H9 (cell line): ENCODE data around the gene TMEM253. TPM values are rescaled to one million over a fixed set of nuclear protein-coding genes. Genes with fewer than 3 reads are reported as not detected.
A peak's percentile ranks its signal among the peaks of the same experiment; 100 is the strongest.

Experiments
- DNase-seq: peaks from one replicate; pipeline ENCODE4 v3.0.0-alpha.2; 2017
- H2AFZ ChIP-seq: one replicate; pipeline ENCODE4 v1.6.1; 2013; ENCODE audit warnings: mild to moderate bottlenecking, low read length, control low read depth, moderate library complexity
- H2AK5ac ChIP-seq: 2 replicates; pipeline ENCODE4 v1.6.1; 2013; ENCODE audit warnings: low read length, control low read depth, mixed read lengths; ENCODE audit not compliant: insufficient read length
- H2BK120ac ChIP-seq: one replicate; pipeline ENCODE4 v1.6.1; 2013; ENCODE audit warnings: low read depth, mild to moderate bottlenecking, low read length, control low read depth, inconsistent platforms; ENCODE audit not compliant: poor library complexity, severe bottlenecking
- H2BK12ac ChIP-seq: 2 replicates; pipeline ENCODE4 v1.6.1; 2013; ENCODE audit warnings: low read length, control low read depth, mixed read lengths, low read depth; ENCODE audit not compliant: insufficient read length
- H2BK15ac ChIP-seq: 2 replicates; pipeline ENCODE4 v1.6.1; 2013; ENCODE audit warnings: low read depth, low read length, control low read depth
- H2BK20ac ChIP-seq: one replicate; pipeline ENCODE4 v1.6.1; 2013; ENCODE audit warnings: low read depth, mild to moderate bottlenecking, low read length, control low read depth, inconsistent platforms; ENCODE audit not compliant: poor library complexity, severe bottlenecking
- H2BK5ac ChIP-seq: 2 replicates; pipeline ENCODE4 v1.6.1; 2013; ENCODE audit warnings: low read length, control low read depth, mixed read lengths; ENCODE audit not compliant: insufficient read length
- H3K14ac ChIP-seq: 2 replicates; pipeline ENCODE4 v1.6.1; 2013; ENCODE audit warnings: low read length, control low read depth; ENCODE audit not compliant: insufficient read depth
- H3K18ac ChIP-seq: 2 replicates; pipeline ENCODE4 v1.6.1; 2013; ENCODE audit warnings: low read depth, mild to moderate bottlenecking, mixed read lengths, low read length, control low read depth; ENCODE audit not compliant: insufficient read length
- H3K23ac ChIP-seq: 2 replicates; pipeline ENCODE4 v1.6.1; 2013; ENCODE audit warnings: low read length, control low read depth, mixed read lengths, low read depth; ENCODE audit not compliant: insufficient read length
- H3K23me2 ChIP-seq: 2 replicates; pipeline ENCODE4 v1.6.1; 2013; ENCODE audit warnings: low read depth, mild to moderate bottlenecking, mixed read lengths, low read length, control low read depth; ENCODE audit not compliant: insufficient read length, poor library complexity, severe bottlenecking
- H3K27ac ChIP-seq: 2 replicates; pipeline ENCODE4 v1.5.1; 2013; ENCODE audit warnings: low read length, control low read depth, mixed read lengths, low read depth; ENCODE audit not compliant: insufficient read length
- H3K27me3 ChIP-seq: 2 replicates; pipeline ENCODE4 v1.6.1; 2013; ENCODE audit warnings: low read length, control low read depth, inconsistent platforms; ENCODE audit not compliant: insufficient read depth
- H3K4ac ChIP-seq: 2 replicates; pipeline ENCODE4 v1.6.1; 2013; ENCODE audit warnings: low read depth, mild to moderate bottlenecking, control low read depth, inconsistent platforms, low read length, moderate library complexity
- H3K4me1 ChIP-seq: 2 replicates; pipeline ENCODE4 v1.6.1; 2013; ENCODE audit warnings: low read length, control low read depth, inconsistent platforms; ENCODE audit not compliant: insufficient read depth
- H3K4me2 ChIP-seq: 2 replicates; pipeline ENCODE4 v1.6.1; 2013; ENCODE audit warnings: low read length, control low read depth, mixed read lengths; ENCODE audit not compliant: insufficient read length, insufficient read depth
- H3K56ac ChIP-seq: 2 replicates; pipeline ENCODE4 v1.6.1; 2013; ENCODE audit warnings: low read depth, mild to moderate bottlenecking, mixed read lengths, low read length, control low read depth; ENCODE audit not compliant: insufficient read length
- H3K79me1 ChIP-seq: 2 replicates; pipeline ENCODE4 v1.6.1; 2013; ENCODE audit warnings: low read depth, mild to moderate bottlenecking, moderate library complexity, low read length, control low read depth, inconsistent platforms; ENCODE audit not compliant: insufficient read depth, poor library complexity, severe bottlenecking
- H3K79me2 ChIP-seq: 2 replicates; pipeline ENCODE4 v1.6.1; 2013; ENCODE audit warnings: low read length, control low read depth, inconsistent platforms; ENCODE audit not compliant: insufficient read depth
- H3K9ac ChIP-seq: 2 replicates; pipeline ENCODE4 v1.6.1; 2013; ENCODE audit warnings: low read length, control low read depth, mixed read lengths; ENCODE audit not compliant: insufficient read length; ENCODE audit errors: extremely low read depth
- H3K9me3 ChIP-seq: one replicate; pipeline ENCODE4 v1.6.1; 2013; ENCODE audit warnings: low read depth, low read length, inconsistent platforms; ENCODE audit not compliant: control insufficient read depth
- H3T11ph ChIP-seq: one replicate; pipeline ENCODE4 v1.6.1; 2013; ENCODE audit warnings: mild to moderate bottlenecking, low read length, control low read depth, inconsistent platforms
- H4K20me1 ChIP-seq: one replicate; pipeline ENCODE4 v1.6.1; 2013; ENCODE audit not compliant: control insufficient read depth, insufficient read length, insufficient read depth
- H4K5ac ChIP-seq: 2 replicates; pipeline ENCODE4 v1.6.1; 2013; ENCODE audit warnings: low read depth, mild to moderate bottlenecking, mixed read lengths, low read length, control low read depth; ENCODE audit not compliant: insufficient read length
- H4K8ac ChIP-seq: replicated peaks from 2 replicates; pipeline ENCODE4 v1.6.1; 2013; ENCODE audit warnings: low read length, control low read depth, mixed read lengths, low read depth; ENCODE audit not compliant: insufficient read length
- H4K91ac ChIP-seq: 2 replicates; pipeline ENCODE4 v1.6.1; 2013; ENCODE audit warnings: low read depth, mild to moderate bottlenecking, moderate library complexity, mixed read lengths, low read length, control low read depth; ENCODE audit not compliant: insufficient read length
- H3K27ac Mint-ChIP-seq, 3 experiments: 2 replicates in 2 of 3; 3 replicates in 1 of 3; pipeline ENCODE4 v1.8.0; 2020 to 2021; ENCODE audit warnings: mixed read lengths in 3 of 3, mild to moderate bottlenecking in 1 of 3, moderate library complexity in 1 of 3
- H3K27me3 Mint-ChIP-seq: 2 replicates; pipeline ENCODE4 v1.8.0; 2021; ENCODE audit warnings: low read depth, mild to moderate bottlenecking, moderate library complexity, mixed read lengths
- H3K36me3 Mint-ChIP-seq, 3 experiments: 2 replicates in 2 of 3; 3 replicates in 1 of 3; pipeline ENCODE4 v1.8.0; 2020 to 2021; ENCODE audit warnings: low read depth in 3 of 3, mixed read lengths in 3 of 3; ENCODE audit not compliant: insufficient read depth in 1 of 3
- H3K4me1 Mint-ChIP-seq, 2 experiments: 2 replicates each; pipeline ENCODE4 v1.8.0; 2020; ENCODE audit warnings: mixed read lengths in 2 of 2
- H3K4me3 Mint-ChIP-seq, 2 experiments: 2 replicates in 1 of 2; 3 replicates in 1 of 2; pipeline ENCODE4 v1.8.0; 2020 to 2021; ENCODE audit warnings: mild to moderate bottlenecking in 2 of 2, mixed read lengths in 2 of 2, moderate library complexity in 1 of 2
- H3K9me3 Mint-ChIP-seq, 2 experiments: 2 replicates in 1 of 2; 3 replicates in 1 of 2; pipeline ENCODE4 v1.8.0; 2020; ENCODE audit warnings: mild to moderate bottlenecking in 2 of 2, mixed read lengths in 2 of 2, moderate library complexity in 1 of 2
- WGBS: extraction: QIAGEN DNeasy Blood & Tissue Kit; methylation state at CpG from one replicate; pipeline ENCODE4 v1.1.7; 2013; ENCODE audit warnings: missing lambda C conversion rate, low lambda C conversion rate, mixed read lengths; ENCODE audit not compliant: insufficient read length; ENCODE audit errors: extremely low coverage; 5-methylcytosine and 5-hydroxymethylcytosine counted together
- total RNA-seq: library from RNA; stranded (reverse); gene quantifications from 2 replicates; pipeline ENCODE4 v1.2.1, GENCODE V29; 2021
- TF ChIP-seq, protein P1 (sequence below): fragments of 200-600 bp; sonication (generic); conservative IDR thresholded peaks from 3 replicates; pipeline ENCODE4 v1.8.0; 2021; ENCODE audit warnings: antibody characterized with exemption, mild to moderate bottlenecking

TMEM253 gene
- total RNA-seq, 1 experiment from 2014 or later = 2.2 TPM

DNA sequence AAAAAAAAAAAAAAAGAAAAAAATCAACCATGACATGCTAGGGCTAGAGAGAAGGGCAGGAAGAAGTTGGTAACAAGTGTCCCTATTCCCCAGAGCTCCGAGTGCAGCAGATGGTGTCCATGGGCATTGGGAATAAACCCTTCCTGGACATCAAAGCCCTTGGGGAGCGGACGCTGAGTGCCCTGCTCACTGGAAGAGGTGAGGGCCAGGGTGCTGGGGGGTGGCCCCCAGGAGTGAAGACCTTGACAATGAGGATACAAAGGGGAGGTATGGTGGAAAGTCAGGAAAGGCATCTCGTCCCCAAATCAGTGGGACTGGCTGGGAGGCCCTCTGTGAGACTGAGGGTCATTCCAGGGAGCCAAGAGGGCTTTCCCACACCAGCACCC lies 14.0 kb upstream of the TMEM253 start:
- no peak overlapping the region for H2BK5ac ChIP-seq
- no peak overlapping the region for H3K23ac ChIP-seq
- no peak overlapping the region for H2BK120ac ChIP-seq
- peak overlapping the region; percentile 17 to 34 (median 32); a peak in 6 of 7 replicates for H3K27ac Mint-ChIP-seq
- H3T11ph ChIP-seq = no peak overlapping the region
- TF ChIP-seq, protein P1, sequence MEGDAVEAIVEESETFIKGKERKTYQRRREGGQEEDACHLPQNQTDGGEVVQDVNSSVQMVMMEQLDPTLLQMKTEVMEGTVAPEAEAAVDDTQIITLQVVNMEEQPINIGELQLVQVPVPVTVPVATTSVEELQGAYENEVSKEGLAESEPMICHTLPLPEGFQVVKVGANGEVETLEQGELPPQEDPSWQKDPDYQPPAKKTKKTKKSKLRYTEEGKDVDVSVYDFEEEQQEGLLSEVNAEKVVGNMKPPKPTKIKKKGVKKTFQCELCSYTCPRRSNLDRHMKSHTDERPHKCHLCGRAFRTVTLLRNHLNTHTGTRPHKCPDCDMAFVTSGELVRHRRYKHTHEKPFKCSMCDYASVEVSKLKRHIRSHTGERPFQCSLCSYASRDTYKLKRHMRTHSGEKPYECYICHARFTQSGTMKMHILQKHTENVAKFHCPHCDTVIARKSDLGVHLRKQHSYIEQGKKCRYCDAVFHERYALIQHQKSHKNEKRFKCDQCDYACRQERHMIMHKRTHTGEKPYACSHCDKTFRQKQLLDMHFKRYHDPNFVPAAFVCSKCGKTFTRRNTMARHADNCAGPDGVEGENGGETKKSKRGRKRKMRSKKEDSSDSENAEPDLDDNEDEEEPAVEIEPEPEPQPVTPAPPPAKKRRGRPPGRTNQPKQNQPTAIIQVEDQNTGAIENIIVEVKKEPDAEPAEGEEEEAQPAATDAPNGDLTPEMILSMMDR = no peak
- DNase-seq = no peak
- no peaks in the 10 kb centered on the region for H3K27me3 ChIP-seq
- H3K4me1 Mint-ChIP-seq = peaks cover 23 to 24% of the 10 kb centered on the region in 2 experiments
- H3K79me2 ChIP-seq = no peaks in the 10 kb centered on the region
- H3K4me1 ChIP-seq = no peaks in the 10 kb centered on the region; the same call in 1 of the 2 replicates
- H4K91ac ChIP-seq = no peak overlapping the region
- H3K9me3 Mint-ChIP-seq = no peaks in the 10 kb centered on the region; a peak in 3 of 5 replicates
- H3K56ac ChIP-seq = no peak overlapping the region
- H4K5ac ChIP-seq = no peak overlapping the region
- no peaks in the 10 kb centered on the region for H3K9me3 ChIP-seq
- peak overlapping the region in 1 of 2 experiments; percentile 8; a peak in 2 of 5 replicates for H3K4me3 Mint-ChIP-seq
- H4K20me1 ChIP-seq = no peaks in the 10 kb centered on the region
- H2BK15ac ChIP-seq = no peak overlapping the region
- no peak overlapping the region for H3K9ac ChIP-seq
- no CpG with 5 or more reads among the region's 4 CpGs for WGBS
- no peaks in the 10 kb centered on the region for H3K79me1 ChIP-seq
- no peak overlapping the region for H3K14ac ChIP-seq
- H3K23me2 ChIP-seq = no peaks in the 10 kb centered on the region
- H3K4ac ChIP-seq = no peak overlapping the region
- no peak overlapping the region for H3K18ac ChIP-seq
- no peak overlapping the region for H2BK20ac ChIP-seq
- H3K27me3 Mint-ChIP-seq = peaks cover 2% of the 10 kb centered on the region; the same call in 1 of the 2 replicates
- peaks cover 60 to 88% (median 81%) of the 10 kb centered on the region in 3 experiments for H3K36me3 Mint-ChIP-seq
- H3K27ac ChIP-seq = no peak overlapping the region
- H2BK12ac ChIP-seq = no peak overlapping the region
- no peak overlapping the region for H4K8ac ChIP-seq
- H2AK5ac ChIP-seq = no peak overlapping the region
- H3K4me2 ChIP-seq = no peak overlapping the region
- H2AFZ ChIP-seq = no peak overlapping the region
